Adrenal gland (tissue), 5 donors: ENCODE data around the gene DSC2.

ENCODE experiments used
- CTCF ChIP-seq, 6 experiments: fragments of 450-650 bp in 4 of 6; fragments of 200-600 bp in 2 of 6; sonication (generic) in 1 of 6; IDR thresholded peaks; 1 replicate in 5 of 6; 2 replicates in 1 of 6; pipeline versions ENCODE4 v1.5.1 to v1.8.0; 2016 to 2021; ENCODE audit warnings: antibody characterized with exemption in 6 of 6, mild to moderate bottlenecking in 2 of 6, moderate library complexity in 1 of 6
- POLR2A ChIP-seq, 2 donors: fragments of 450-650 bp; IDR thresholded peaks; one replicate each; pipeline ENCODE4 v1.6.1; 2017; ENCODE audit warnings: antibody characterized with exemption in 2 of 2, mild to moderate bottlenecking in 2 of 2, moderate library complexity in 1 of 2
- donor health status: DM: no; HTN: no; CAD: no.

- no peak for TF ChIP-seq POLR2A (IDR thresholded peaks at IDR 0.05)
- no peak for TF ChIP-seq CTCF (IDR thresholded peaks at IDR 0.05)
These were observed 54.0 kb downstream of the DSC2 start for GRCh38 chr18:31048216-31048615.
